ENCODE results near the gene ARRB2.
"Not testable (repeated sequence)": the region's sequence is repeated elsewhere in the genome, so short reads cannot be mapped to it uniquely, and the experiment has no call there.

The ARRB2 gene

DNA sequence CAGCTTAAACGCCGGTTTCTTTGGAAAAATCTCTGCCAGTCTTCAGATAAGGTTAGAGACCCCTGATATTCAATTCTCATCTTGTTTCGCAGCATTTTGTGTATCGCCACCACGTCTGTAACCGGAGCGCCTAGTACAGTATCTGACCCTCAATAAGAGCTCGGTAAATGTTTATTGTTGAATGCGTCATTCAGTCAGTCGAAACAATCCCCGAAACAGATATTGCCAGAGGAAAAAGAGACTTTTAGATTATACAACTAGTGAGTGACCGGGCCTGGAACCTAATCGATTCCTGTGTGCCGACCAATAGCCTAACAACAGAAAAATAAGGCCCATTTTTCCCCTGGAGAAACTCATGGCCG, 7.1 kb upstream of the ARRB2 start:
- DNase-seq: no peak

DNA sequence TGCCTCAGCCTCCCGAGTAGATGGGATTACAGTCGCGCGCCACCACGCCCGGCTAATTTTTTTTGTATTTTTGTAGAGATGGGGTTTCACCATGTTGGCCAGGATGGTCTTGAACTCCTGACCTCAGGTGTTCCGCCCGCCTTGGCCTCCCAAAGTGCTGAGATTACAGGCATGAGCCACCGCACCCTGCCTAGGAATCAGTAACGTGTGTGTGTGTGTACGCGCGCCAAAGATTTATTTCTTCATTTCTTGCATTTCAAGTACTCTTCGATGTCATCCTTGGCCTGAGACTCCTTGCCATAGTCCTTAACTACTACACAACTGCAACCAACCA, 5.9 kb upstream of the ARRB2 start:
- DNase-seq: peak; percentile 72

DNA sequence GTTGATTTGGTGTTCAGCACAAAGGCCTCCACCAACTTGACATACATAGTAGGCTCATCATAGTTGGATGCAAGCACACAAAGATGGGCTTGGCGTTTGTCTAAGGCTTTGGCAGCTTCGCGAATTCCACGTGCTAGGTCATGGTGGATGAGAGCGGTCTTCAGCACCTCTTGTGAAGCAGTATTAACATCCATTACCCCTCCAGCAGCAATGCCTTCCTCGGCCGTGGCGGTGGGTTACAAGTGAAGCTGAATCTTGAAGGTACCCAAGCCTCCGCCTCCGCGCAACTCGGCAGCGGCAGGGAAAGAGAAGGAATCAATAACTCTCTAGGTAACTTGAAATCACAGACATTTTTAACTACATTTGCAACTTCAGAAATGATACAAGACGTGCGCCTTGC, 5.4 kb upstream of the ARRB2 start:
- no peak for DNase-seq

DNA sequence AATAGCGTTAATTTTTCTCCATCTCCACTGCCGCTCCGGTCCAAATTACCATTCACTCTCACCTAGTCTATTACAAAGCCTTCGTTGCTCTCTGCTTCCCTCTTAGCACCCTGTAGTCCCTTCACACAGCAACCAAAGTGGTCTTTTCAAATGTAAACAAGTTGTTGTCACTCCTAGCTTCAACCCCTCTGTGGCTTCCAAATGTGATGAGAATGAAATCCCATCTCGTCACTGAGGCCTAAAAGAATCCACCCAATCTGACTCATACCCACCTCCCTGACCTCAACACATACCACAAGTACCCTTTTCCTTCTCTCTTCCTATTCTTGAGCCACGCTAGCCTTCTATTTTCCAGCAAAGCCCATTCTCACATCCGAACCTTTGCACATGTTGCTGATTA, 4.3 kb upstream of the ARRB2 start:
- no peak for DNase-seq

DNA sequence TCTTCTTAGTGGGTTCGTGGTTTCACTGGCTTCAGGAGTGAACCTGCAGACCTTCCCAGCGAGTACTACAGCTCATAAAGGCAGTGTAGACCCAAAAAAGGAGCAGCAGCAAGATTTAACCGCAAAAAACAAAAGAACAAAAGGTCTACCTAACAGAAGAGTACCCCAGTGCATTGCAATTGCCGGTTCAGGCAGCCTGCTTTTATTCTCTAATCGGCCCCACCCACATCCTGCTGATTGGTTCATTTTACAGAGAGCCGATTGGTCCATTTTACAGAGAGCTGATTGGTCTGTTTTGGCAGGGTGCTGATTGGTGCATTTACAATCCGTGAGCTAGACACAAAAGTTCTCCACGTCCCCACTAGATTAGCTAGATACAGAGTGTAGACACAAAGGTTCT, 2.0 kb upstream of the ARRB2 start:
- peak; percentile 76 for DNase-seq

DNA sequence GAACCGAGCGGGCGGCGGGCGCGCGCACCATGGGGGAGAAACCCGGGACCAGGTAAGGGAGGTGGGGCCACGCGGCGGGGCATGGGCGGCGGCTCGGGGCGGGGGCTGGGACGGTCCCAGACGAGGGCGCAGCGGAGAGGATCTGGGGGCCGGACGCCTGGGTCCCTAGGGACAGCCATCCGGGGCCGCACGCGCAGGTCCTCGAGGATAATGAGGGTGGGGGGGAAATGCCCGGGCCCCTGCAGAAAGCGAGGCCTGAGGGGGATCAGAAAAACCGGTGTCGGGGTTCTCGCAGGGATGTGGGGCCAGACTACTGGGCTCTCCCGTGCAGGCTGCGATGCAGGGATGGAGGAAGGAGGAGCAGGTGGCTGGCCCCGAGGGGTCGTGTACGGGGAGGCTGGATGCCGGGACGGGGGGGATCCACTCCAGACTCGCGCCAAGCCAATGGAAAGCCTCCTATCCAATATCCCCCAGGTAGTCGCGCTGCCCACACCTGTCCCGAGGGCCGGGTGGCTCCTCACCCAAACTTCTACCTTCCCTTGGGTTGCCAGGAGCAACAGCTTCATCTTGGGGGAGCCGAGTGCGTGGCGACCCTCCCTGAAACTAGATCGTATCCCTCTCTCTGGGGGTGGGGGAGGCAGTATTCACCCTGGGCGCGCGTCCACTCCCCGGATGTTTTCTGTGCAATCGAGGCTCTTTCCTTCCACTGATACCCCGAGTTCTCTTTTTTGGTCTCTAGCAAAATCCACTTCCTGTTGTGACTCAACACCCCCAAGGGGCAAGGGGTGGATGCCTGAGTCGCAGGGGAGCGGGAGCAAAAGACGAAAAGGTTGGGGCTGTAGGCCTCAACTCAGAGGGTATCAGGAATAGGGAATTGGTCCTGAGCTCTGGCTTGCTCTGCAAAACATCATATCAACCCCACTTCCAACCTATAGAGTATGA, 532 bp downstream of the ARRB2 start:
- peak; percentile 76 for DNase-seq

DNA sequence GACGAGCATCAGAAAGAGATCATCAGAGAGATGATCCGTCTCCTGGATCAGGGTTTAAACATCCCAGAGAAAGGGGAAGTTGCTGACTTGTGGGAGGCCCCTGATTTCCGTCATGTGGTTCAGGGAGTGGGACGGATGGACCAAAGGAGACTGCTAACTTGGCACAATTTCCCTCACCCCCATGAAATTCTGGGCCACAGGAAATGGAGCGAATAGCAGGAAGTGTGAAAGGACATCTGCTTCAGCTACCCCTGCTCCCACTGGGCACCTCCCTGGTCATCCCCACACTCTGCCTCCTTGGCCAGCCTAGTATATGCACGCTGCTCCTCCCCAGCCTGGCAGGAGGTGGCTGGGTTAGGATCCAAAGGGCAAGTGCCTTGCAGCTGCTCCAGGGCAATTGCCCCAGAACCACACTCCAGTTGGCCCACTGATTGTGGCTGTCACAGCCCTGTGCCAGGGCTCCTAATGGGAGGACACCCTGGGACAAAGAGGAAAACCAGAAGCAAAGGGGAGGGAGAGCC, 1.3 kb downstream of the ARRB2 start:
- DNase-seq: no peak

DNA sequence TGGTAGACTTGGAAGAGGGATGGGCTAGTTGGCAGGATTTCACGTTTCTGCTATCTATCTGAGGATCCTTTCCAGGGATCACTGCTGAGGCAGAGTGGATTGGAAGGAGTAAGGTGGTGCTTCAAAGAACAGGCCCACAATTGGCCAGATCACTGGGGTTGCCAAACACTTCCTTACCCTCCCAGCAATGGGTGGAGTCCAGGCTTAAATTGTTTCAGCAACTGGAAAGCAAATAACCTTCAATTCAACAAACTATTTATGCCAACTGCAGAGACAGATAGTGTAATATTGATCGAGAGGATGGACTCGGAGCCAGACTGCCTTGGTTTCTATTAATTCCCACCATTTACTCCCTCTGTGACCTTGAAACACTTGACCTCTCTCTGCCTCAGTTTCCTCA, 2.1 kb downstream of the ARRB2 start:
- DNase-seq: no peak

DNA sequence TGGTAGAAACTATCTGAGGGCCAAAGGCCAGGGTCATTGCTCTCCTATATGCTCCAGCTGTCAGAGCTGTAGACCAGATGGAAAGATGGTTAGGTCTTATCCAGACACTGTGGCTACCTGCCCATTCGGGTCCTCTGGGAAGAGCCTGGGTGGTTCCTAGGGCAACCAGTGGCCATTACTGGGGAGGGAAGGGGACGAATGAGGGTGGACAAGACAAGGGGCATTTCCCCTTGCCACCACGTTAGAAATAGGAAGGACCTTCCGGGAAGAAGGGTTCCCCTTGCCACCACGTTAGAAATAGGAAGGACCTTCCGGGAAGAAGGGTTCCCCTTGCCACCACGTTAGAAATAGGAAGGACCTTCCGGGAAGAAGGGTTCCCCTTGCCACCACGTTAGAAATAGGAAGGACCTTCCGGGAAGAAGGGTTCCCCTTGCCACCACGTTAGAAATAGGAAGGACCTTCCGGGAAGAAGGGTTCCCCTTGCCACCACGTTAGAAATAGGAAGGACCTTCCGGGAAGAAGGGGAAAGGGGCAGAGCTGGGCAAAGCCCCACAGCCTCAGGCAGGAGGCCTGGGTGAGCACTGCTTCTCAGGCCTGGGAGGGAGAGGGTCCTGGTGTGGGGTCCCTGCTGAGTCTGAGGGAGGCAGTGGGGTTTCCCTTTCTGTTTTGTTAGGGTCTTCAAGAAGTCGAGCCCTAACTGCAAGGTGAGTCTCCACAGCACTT, 4.1 kb downstream of the ARRB2 start:
- not testable (repeated sequence) for DNase-seq

DNA sequence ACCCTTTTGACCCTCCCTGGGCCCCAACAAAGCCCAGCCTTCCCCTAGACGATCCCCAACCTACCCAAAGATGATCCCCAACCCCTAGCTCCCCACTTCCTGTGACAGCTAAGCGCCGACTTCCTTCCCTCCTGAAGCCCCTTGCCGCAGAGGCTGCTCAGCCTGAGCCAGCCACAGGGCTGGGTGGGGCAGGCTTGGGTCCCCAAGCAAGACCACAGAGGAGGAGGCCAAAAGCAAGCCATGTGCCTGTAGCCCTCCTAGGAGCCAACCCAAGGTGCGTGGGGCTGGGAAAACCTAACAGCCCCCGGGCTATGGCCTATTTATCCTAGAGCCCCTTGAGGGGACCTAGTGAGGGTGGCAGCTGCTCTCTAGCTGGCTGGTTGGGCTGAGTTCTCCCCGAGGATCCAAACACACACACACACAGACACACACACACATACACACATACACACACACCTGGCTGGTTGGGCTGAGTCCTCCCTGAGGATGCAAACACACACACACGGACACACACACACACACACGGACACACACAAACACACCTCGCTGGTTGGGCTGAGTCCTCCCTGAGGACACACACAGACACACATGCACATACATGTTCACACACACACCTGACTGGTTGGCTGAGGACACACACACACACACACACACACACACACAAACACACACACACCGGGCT, 4.8 kb downstream of the ARRB2 start:
- peak; percentile 74 for DNase-seq

DNA sequence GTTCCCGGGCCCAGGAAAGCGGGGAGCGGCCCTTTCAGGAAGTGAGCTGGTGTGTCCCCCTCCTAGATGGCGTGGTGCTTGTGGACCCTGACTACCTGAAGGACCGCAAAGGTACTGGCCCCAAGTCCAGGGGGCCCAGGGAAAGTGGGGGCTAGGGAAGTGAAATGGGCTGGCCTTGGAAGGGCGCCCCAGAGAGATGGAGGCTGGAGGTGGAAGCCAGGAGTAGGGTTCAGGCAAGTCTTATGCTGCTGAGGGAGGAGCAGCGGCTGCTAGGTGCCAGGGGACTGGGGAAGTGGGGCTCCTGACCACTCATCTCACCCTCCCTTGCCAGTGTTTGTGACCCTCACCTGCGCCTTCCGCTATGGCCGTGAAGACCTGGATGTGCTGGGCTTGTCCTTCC, 5.6 kb downstream of the ARRB2 start:
- no peak for DNase-seq

DNA sequence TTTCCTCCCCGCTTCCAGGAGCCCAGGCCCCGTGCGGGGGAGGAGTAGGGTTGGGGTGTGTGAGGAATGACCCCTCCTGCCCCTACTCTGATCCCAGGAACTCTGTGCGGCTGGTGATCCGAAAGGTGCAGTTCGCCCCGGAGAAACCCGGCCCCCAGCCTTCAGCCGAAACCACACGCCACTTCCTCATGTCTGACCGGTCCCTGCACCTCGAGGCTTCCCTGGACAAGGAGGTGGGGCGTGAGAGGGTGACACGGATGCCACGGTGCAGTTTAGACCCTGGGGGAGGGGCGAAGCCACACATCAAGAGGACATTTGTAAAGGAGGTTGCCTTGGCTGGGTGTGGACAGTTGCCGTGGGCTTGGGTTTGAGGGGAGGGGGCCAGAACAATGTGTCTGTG, 7.4 kb downstream of the ARRB2 start:
- no peak for DNase-seq

DNA sequence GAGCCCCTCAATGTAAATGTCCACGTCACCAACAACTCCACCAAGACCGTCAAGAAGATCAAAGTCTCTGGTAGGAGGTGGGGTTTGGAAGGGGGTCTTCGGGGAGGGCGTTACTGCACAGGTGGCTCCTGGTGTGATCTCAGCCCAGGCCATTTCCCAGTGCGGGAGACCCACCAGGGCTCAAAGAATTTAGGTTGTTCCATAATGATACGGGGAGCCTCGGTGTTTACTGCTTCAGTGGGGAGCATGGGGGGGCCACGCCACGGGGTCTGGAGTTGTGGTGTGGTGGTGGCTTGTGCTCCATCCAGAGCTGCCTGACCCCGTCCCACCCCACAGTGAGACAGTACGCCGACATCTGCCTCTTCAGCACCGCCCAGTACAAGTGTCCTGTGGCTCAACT, 7.8 kb downstream of the ARRB2 start:
- DNase-seq: no peak

DNA sequence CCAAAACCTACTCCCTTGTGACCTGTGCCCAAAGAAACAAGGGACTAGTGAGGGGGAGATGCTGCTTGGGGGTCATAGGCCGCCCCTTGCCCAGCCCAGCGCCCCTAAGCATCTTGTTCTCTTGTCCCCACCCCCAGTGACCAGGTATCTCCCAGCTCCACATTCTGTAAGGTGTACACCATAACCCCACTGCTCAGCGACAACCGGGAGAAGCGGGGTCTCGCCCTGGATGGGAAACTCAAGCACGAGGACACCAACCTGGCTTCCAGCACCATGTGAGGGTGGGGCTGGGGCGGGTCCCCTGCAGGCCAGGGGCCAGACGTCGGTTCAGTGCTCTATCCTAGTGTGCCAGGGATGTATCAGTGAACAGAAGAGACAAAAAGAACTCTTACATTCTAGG, 8.7 kb downstream of the ARRB2 start:
- DNase-seq: no peak

DNA sequence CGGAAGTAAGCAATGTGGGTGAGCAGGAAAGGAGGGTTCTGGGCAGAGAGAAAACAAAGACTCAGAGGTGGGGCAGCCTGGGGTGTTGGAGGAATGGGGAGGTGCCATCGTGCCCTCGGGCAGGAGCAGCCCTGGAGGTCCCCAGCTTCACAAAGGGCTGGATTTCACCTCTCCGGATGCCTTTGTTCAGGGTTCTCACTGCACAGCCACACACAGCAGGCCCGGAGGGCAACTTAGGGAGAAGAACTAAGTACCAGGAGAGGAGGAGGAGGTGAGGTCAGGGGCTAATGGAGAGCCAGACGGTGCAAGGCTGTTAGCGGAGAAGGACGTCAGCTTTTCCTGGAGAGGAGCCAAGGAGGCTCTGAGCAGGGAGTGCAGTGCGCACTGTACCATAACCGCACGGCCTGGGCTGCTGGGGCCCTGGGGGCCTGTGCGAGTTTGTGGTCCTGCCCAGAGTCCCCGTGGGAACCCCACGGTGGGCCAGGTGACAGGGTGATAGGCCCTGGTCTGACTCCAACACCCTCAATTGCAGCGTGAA, 9.3 kb downstream of the ARRB2 start:
- no peak for DNase-seq

DNA sequence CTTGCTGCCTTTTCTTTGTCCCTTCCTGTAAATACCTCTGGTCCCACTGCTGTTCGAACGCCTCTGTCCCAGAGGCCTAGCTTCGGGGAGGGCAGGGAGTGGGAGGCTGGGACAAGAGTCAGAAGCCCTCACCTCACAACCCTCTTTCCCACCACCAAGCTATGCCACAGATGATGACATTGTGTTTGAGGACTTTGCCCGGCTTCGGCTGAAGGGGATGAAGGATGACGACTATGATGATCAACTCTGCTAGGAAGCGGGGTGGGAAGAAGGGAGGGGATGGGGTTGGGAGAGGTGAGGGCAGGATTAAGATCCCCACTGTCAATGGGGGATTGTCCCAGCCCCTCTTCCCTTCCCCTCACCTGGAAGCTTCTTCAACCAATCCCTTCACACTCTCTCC, 10.4 kb downstream of the ARRB2 start:
- no peak for DNase-seq

DNA sequence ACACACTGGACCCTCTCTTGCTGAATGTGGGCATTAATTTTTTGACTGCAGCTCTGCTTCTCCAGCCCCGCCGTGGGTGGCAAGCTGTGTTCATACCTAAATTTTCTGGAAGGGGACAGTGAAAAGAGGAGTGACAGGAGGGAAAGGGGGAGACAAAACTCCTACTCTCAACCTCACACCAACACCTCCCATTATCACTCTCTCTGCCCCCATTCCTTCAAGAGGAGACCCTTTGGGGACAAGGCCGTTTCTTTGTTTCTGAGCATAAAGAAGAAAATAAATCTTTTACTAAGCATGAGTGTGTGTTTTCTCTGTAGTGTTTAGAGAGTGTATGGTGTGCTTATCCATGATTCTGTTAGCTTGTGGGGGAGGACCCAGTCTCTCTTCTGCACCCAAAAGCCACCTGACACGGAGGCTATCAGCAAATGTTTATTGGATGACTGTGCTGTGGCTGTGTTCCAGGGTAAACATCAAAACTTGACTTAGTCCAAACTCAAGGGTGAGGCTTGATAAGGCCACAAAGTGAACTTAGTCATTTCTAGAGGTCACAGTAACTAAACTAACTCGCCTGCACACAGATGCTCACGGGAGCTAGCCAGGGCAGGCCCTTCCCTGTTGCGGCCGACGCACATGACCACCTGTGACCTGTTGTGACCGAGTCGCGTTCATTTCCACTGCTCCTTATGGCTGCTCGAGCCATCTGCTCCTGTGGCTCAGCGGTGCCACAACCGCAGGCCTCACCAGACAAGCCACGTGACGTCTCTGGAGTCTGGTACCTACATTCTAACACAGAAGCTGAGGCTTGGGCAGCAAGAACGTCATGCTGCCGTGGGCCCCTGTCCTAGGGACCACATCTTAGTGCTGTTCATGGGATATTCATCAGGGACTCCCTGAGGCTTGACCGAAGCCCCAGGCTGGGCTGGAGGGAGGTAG, 11.0 kb downstream of the ARRB2 start:
- no peak for DNase-seq

DNA sequence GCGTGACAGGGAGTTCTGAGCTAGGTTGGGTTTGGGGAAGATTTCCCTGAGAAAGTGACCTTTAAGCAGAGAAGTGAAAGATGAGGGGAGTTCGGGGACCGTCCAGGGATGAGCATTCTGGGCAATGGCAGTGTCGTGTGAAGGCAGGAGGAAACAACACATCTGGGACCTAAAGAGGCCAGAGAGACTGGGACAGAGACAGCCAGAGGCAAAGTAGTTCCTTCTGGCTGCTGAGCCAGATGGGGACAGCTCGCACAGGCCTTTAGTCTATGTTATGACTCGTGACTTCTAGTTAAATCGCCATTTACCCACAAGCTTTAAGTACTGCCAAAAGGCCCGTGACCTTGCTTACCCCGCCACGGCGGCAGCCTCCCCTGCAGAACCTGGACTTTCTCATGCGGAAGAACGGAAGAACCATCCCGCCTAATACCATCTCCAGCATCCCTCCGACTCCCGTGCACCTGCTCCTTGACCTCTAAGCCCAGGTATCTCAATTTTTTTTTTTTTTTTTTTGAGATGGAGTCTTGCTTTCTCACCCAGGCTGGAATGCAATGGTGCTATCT, 12.3 kb downstream of the ARRB2 start:
- DNase-seq: no peak

DNA sequence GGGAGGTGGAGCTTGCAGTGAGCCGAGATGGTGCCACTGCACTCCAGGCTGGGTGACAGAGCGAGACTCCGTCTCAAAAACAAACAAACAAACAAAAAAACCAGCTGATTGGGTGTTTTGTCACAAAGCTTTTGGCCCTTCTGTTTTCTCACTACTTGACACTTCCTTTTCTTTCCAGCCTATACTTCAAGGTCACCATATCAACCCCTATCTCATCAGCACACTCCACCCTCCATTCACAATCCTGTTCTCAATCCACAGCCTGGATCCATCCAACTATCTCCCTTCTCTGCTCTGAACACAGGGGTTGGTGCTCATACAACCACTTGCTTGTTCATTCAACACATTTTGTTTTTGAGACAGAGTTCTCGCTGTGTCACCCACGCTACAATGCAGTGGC, 14.2 kb downstream of the ARRB2 start:
- no peak for DNase-seq

DNA sequence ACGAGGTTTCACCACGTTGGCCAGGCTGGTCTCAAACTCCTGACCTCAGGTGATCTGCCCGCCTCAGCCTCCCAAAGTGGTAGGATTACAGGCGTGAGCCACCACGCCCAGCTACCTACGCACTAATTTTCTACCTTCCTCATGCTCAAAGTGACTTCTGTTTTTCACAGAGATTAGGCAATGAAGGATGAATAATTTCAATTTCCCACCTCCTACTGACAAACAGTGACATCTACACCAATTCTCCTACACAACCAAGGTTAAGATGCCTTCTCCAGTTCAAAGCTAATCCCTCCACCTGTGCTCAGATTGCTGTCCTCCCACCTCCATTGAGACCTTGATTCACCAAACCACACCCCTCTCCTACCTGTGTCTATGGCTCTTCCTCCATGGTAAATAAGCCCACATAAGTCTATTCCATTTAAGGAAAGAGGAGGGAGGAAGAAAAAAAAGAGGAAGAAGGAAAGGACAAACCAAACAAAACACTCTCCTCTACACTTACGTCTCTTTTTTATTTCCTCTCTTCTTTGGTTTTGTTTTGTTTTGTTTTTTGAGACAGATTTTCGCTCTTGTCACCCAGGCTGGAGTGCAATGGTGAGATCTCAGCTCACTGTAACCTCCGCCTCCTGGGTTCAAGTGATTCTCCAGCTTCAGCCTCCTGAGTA, 15.3 kb downstream of the ARRB2 start:
- no peak for DNase-seq

DNA sequence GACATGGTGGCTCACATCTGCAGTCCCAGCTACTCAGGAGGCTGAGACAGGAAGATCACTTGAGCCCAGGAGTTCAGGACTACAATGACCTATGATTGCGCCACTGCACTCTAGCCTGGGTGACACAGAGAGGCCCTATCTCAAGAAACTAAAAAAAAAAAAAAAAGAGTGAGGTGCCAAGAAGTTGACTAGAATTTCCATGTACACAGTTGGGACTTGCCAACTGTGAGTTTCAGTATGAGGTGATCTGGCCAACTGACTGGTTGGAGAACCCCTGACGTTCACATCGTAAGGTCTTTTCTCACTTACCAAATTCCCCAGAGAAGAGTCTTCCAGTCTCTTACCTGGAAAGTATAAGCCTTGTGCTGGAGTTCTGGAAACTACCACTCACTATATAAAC, 17.7 kb downstream of the ARRB2 start:
- no peak for DNase-seq

All from activated CD8-positive, alpha-beta memory T cell treated with anti-CD3 and anti-CD28 coated beads for 24 hours (primary cell).